AG09319 (cell line): ENCODE data around the gene PARD6B.

Source experiments
- DNase-seq: peaks from one replicate; pipeline ENCODE4 v3.0.0-alpha.2; 2010; ENCODE audit warnings: low read depth; ENCODE audit errors: extremely low read depth
- CTCF ChIP-seq: IDR thresholded peaks from 2 replicates; pipeline ENCODE4 v1.5.1; 2011; ENCODE audit warnings: low read depth, mild to moderate bottlenecking, inconsistent platforms, low read length, moderate library complexity

PARD6B gene

GRCh38 chr20:50783390-50783789, 52.0 kb downstream of the PARD6B start:
- no peak for TF ChIP-seq CTCF
- no peak for DNase-seq

GRCh38 chr20:50783903-50784302, 52.5 kb downstream of the PARD6B start:
- no peak for TF ChIP-seq CTCF
- DNase-seq, result no peak

- TF ChIP-seq CTCF, result no peak
- DNase-seq, result no peak
Measured at GRCh38 chr20:50784464-50784863, 53.1 kb downstream of the PARD6B start.

- TF ChIP-seq CTCF, result no peak
- no peak for DNase-seq
Measured at GRCh38 chr20:50786703-50787102, 55.3 kb downstream of the PARD6B start.

GRCh38 chr20:50787181-50787580, 55.8 kb downstream of the PARD6B start:
- TF ChIP-seq CTCF, result no peak
- DNase-seq, result no peak

- TF ChIP-seq CTCF, result peak; percentile 80
- DNase-seq, result peak; percentile 49
Measured at GRCh38 chr20:50788045-50788991, 56.9 kb downstream of the PARD6B start.

- no peak for DNase-seq
- TF ChIP-seq CTCF, result no peak
Measured at GRCh38 chr20:50789968-50790650, 58.7 kb downstream of the PARD6B start.
